Activated naive CD4-positive, alpha-beta T cell (primary cell): ENCODE data around the gene C20orf204.
"Not testable (repeated sequence)": the region's sequence is repeated elsewhere in the genome, so short reads cannot be mapped to it uniquely, and the experiment has no call there.

Source experiments
- DNase-seq, 4 experiments: peaks; one replicate each; lab custom pipeline; 2025; lab: John Stamatoyannopoulos, UW

Gene C20orf204

DNA sequence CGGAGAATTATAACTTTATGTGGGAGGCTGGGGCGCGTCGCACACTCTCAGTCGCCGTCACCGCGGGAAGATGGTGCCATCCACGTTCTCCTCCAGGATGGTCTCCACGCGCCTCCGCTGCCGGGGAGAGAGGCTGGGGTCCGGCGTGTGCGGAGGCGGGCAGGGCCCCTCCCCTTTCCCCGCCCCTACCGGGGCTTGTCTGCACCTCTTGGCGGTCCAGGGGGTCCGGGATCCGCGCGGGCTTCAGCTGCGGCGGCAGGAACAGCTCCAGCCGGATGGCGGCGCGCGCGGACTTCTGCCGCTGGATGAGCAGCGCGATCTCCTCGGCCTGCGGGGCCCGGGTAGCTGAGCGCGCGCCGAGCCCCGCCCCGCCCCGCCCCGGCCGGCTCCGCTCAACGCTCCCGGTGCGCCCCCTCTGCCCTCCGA is 47.4 kb downstream of the C20orf204 start:
- DNase-seq: peak in 3 of 4 experiments; percentile 33 to 58 (median 43)

DNA sequence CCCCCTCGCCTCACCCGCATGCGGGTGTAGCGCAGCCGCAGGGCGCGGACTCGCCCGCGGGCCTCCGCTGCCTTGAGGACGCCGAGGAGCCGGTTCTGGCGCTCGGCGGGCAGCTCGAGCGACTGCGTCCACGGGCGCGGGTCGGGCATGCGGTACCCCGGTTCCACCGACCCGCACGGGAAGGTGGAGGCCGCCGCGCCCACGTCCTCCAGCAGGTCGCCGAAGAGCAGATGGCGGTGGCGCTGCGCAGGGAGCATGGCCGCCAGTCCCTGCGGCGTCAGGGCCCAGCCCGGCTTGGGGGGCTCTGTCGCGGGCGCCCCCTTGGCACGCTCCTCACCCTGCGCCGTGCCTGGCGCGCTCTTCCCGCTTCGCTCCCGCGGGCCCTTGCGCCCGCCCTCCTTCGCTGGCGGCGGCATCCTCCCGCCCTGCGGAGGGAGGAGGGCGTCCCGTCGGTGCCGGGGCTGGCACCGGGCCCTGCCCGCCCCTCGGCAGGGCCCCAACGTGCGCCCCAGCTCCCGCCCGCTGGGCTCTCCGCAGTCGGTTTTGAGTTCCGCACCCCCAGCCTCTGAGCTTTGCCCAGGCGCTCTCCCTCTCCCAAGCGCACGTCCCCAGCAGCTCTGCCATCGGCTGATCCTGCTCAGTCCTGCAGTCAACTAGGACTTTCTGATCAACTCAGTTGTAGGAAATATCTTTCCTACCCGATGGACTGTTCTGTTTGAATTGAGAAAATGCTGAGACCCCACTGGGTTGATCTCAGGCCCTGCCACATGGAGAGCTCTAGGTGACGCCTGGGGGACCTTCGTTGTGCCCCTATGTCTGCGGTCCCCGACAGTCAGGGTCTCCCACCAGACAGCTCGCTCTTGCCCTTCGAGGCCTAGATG is 48.1 kb downstream of the C20orf204 start, which contains the start of gene LKAAEAR1:
Gene LKAAEAR1 (minus strand): TSS at position 595 of the 881 bp plus-strand sequence. CDS start 179 bp downstream, at position 416.
- DNase-seq: no peak

DNA sequence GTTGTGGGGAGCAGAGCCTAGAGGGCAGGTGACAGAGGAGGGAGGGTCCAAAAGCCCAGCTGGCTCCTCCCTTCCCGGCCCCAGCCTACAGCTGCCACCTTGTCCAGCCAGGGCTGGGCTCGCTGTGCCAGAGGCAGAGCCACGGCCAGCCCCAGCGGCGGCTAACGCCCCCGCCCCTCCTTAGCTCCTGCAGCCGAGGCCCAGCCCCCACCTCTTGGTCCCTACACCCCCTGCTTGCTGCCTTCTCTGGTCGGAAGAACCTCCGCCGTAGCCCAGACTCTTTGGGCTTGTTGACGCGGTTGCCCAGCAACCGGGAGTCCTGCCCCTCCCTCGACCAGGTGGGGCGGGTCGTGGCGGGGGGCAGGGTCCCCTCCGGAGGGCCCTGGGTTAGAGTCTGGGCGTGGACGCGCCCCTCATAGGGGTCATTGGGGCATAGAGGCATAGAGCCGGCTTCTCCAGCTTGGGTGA is 48.7 kb downstream of the C20orf204 start:
- no peak for DNase-seq

DNA sequence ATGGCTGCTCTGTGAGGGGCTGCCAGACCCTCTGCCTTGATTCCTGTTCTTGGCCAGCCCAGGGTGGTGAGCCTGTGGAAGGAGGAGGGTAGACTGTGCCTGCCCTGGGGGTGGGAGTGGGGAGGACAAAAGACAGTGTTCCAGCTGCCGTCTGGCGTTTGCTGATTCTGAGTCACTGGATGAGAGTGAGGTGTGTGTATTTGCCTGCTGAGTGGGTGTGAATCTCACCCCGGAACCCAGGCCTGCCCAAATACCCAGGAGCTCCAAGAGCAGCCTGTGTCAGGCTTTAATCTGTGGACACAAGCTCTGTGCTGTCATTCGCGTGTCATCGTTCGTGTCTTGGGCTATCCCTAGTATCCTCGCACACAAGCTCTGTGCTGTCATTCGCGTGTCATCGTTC is 50.8 kb downstream of the C20orf204 start:
- no peak for DNase-seq

DNA sequence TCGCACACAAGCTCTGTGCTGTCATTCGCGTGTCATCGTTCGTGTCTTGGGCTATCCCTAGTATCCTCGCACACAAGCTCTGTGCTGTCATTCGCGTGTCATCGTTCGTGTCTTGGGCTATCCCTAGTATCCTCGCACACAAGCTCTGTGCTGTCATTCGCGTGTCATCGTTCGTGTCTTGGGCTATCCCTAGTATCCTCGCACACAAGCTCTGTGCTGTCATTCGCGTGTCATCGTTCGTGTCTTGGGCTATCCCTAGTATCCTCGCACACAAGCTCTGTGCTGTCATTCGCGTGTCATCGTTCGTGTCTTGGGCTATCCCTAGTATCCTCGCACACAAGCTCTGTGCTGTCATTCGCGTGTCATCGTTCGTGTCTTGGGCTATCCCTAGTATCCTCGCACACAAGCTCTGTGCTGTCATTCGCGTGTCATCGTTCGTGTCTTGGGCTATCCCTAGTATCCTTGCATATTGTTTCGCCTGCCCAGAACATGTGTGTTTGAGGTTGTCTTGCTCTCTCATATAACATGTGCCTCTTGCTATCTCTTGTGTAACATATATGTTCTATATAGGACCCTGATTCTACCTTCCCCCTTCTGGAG is 51.3 kb downstream of the C20orf204 start:
- not testable (repeated sequence) for DNase-seq

DNA sequence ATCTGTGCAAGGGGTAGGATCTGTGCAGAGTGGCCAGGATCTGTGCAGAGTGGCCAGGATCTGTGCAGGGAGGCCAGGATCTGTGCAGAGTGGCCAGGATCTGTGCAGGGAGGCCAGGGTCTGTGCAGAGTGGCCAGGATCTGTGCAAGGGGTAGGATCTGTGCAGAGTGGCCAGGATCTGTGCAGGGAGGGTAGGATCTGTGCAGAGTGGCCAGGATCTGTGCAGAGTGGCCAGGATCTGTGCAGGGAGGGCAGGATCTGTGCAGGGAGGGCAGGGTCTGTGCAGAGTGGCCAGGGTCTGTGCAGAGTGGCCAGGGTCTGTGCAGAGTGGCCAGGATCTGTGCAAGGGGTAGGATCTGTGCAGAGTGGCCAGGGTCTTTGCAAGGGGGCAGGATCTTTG is 52.6 kb downstream of the C20orf204 start:
- DNase-seq: not testable (repeated sequence)
